Thyroid gland (tissue), 4 donors: ENCODE measurements around the gene PARD3.

Experiments used
- CTCF ChIP-seq, 6 experiments: fragments of 200-600 bp in 3 of 6; fragments of 450-650 bp in 3 of 6; sonication (generic) in 3 of 6; IDR thresholded peaks; one replicate each; pipeline ENCODE4 v1.5.1; 2016 to 2019; ENCODE audit warnings: antibody characterized with exemption in 6 of 6, mild to moderate bottlenecking in 2 of 6, inconsistent platforms in 1 of 6, moderate library complexity in 1 of 6
- POLR2A ChIP-seq, 2 donors: fragments of 450-650 bp; IDR thresholded peaks; one replicate each; pipeline ENCODE4 v1.6.1; 2017; ENCODE audit warnings: antibody characterized with exemption in 2 of 2, mild to moderate bottlenecking in 2 of 2, moderate library complexity in 1 of 2

GRCh38 chr10:34098821-34099567 is 716.1 kb downstream of the PARD3 start:
- TF ChIP-seq CTCF (IDR thresholded peaks at IDR 0.05) (no peak), POLR2A (IDR thresholded peaks at IDR 0.05) (no peak)
